IMR-90 (cell line): ENCODE results near the gene IFNA1. TPM values are rescaled to one million over a fixed set of nuclear protein-coding genes. Genes with fewer than 3 reads are reported as not detected.

ENCODE experiments used
- ATAC-seq: fragments of 200-7000 bp; cut with Tn5 transposase; 2 replicates; pipeline ENCODE4 v1.9.1; 2020; ENCODE audit warnings: low read depth, mild to moderate bottlenecking, moderate library complexity
- BruUV-seq: library from RNA; stranded (reverse); fragments of 400-500 nt; replicated peaks from 2 replicates; lab custom pipeline; 2021; lab: Mats Ljungman, UMichigan
- CTCF ChIA-PET: fragments of 300-600 bp; formaldehyde crosslinking; extraction: SDS; loops from one replicate; lab custom pipeline; 2021; ENCODE audit warnings: antibody characterized with exemption; lab: Yijun Ruan, JAX
- POLR2A ChIA-PET: fragments of 300-600 bp; sonication (Branson Sonifier 250); formaldehyde crosslinking; loops from one replicate; lab custom pipeline; 2022; ENCODE audit warnings: antibody characterized with exemption; ENCODE audit not compliant: unreplicated experiment; lab: Charles Lee
- DNase-seq: peaks from one replicate; pipeline ENCODE4 v3.0.0; 2013
- H2AFZ ChIP-seq: replicated peaks from 2 replicates; pipeline ENCODE3; 2013; ENCODE audit warnings: low read length, mild to moderate bottlenecking; ENCODE audit not compliant: poor library complexity
- H2AK5ac ChIP-seq: 2 replicates; pipeline ENCODE4 v1.6.1; 2013; ENCODE audit warnings: low read depth, low read length, inconsistent platforms
- H2AK9ac ChIP-seq: replicated peaks from 2 replicates; pipeline ENCODE3; 2013; ENCODE audit warnings: mild to moderate bottlenecking, low read depth, low read length, moderate library complexity; ENCODE audit not compliant: poor library complexity
- H2BK120ac ChIP-seq: 2 replicates; pipeline ENCODE4 v1.6.1; 2013; ENCODE audit warnings: low read depth, low read length, inconsistent platforms
- H2BK15ac ChIP-seq: 3 replicates; pipeline ENCODE4 v1.6.1; 2013; ENCODE audit warnings: low read depth, low read length, inconsistent platforms
- H2BK20ac ChIP-seq: 2 replicates; pipeline ENCODE4 v1.6.1; 2013; ENCODE audit warnings: low read depth, mild to moderate bottlenecking, inconsistent platforms, low read length, moderate library complexity
- H2BK5ac ChIP-seq: 2 replicates; pipeline ENCODE4 v1.6.1; 2013; ENCODE audit warnings: mild to moderate bottlenecking, low read depth, low read length, inconsistent platforms; ENCODE audit not compliant: poor library complexity, severe bottlenecking
- H3K14ac ChIP-seq: replicated peaks from 2 replicates; pipeline ENCODE4 v1.6.1; 2013; ENCODE audit warnings: low read depth, low read length, inconsistent platforms
- H3K18ac ChIP-seq: 2 replicates; pipeline ENCODE4 v1.6.1; 2013; ENCODE audit warnings: low read depth, low read length, control low read depth
- H3K23ac ChIP-seq: 2 replicates; pipeline ENCODE4 v1.6.1; 2013; ENCODE audit warnings: low read depth, low read length, inconsistent platforms
- H3K27ac ChIP-seq: 2 replicates; pipeline ENCODE4 v1.5.1; 2013; ENCODE audit warnings: mild to moderate bottlenecking, control low read depth, low read length; ENCODE audit not compliant: insufficient read depth
- H3K27me3 ChIP-seq: 2 replicates; pipeline ENCODE4 v1.6.1; 2013; ENCODE audit warnings: low read length; ENCODE audit not compliant: control insufficient read depth, insufficient read depth
- H3K36me3 ChIP-seq: 2 replicates; pipeline ENCODE4 v1.6.1; 2013; ENCODE audit warnings: low read length, mixed read lengths; ENCODE audit not compliant: control insufficient read depth, insufficient read depth
- H3K4ac ChIP-seq: 2 replicates; pipeline ENCODE4 v1.6.1; 2013; ENCODE audit warnings: low read depth, low read length, inconsistent platforms
- H3K4me1 ChIP-seq: 2 replicates; pipeline ENCODE4 v1.6.1; 2013; ENCODE audit warnings: low read length, mixed read lengths; ENCODE audit not compliant: control insufficient read depth, insufficient read depth
- H3K4me2 ChIP-seq: 2 replicates; pipeline ENCODE4 v1.6.1; 2013; ENCODE audit warnings: low read depth, mild to moderate bottlenecking, control low read depth, low read length, moderate library complexity
- H3K4me3 ChIP-seq: 2 replicates; pipeline ENCODE4 v1.5.1; 2013; ENCODE audit warnings: low read depth, mild to moderate bottlenecking, control low read depth, low read length, moderate library complexity; ENCODE audit not compliant: insufficient read depth
- H3K56ac ChIP-seq: 2 replicates; pipeline ENCODE4 v1.6.1; 2013; ENCODE audit warnings: low read length, inconsistent platforms; ENCODE audit not compliant: insufficient read depth; ENCODE audit errors: extremely low read depth
- H3K79me1 ChIP-seq, 2 experiments: 2 replicates each; pipeline ENCODE4 v1.6.1; 2013; ENCODE audit warnings: low read length in 2 of 2, inconsistent platforms in 1 of 2, low read depth in 1 of 2
- H3K9ac ChIP-seq: 2 replicates; pipeline ENCODE4 v1.6.1; 2013; ENCODE audit warnings: low read depth, low read length, control low read depth
- H3K9me1 ChIP-seq: 2 replicates; pipeline ENCODE4 v1.6.1; 2013; ENCODE audit warnings: low read length, inconsistent platforms; ENCODE audit not compliant: insufficient read depth
- H3K9me3 ChIP-seq: 2 replicates; pipeline ENCODE4 v1.6.1; 2013; ENCODE audit warnings: low read length; ENCODE audit not compliant: control insufficient read depth, insufficient read depth
- H4K20me1 ChIP-seq: 2 replicates; pipeline ENCODE4 v1.6.1; 2013; ENCODE audit warnings: low read length, inconsistent platforms; ENCODE audit not compliant: insufficient read depth
- H4K5ac ChIP-seq: 2 replicates; pipeline ENCODE4 v1.6.1; 2013; ENCODE audit warnings: mild to moderate bottlenecking, low read depth, low read length, control low read depth
- H4K8ac ChIP-seq, 2 experiments: 2 replicates each; pipeline ENCODE4 v1.6.1; 2013; ENCODE audit warnings: low read depth in 2 of 2, low read length in 2 of 2, control low read depth in 1 of 2, inconsistent platforms in 1 of 2
- H4K91ac ChIP-seq: 2 replicates; pipeline ENCODE4 v1.6.1; 2013; ENCODE audit warnings: low read depth, low read length, inconsistent platforms; ENCODE audit not compliant: insufficient read depth
- BHLHE40 ChIP-seq: fragments of 150-350 bp; IDR thresholded peaks from 2 replicates; pipeline ENCODE4 v1.6.1; 2016; ENCODE audit warnings: mild to moderate bottlenecking, low read depth, low read length
- CEBPB ChIP-seq: IDR thresholded peaks from 2 replicates; pipeline ENCODE4 v1.6.1; 2012; ENCODE audit warnings: low read depth, low read length, improper control_type of control experiment
- CTCF ChIP-seq: conservative IDR thresholded peaks from 2 replicates; pipeline ENCODE4 v1.5.1; 2012; ENCODE audit warnings: mild to moderate bottlenecking, low read depth, low read length, improper control_type of control experiment
- ELK1 ChIP-seq: fragments of 150-350 bp; IDR thresholded peaks from 2 replicates; pipeline ENCODE4 v1.6.1; 2016; ENCODE audit warnings: low read depth, mild to moderate bottlenecking, low read length, moderate library complexity, borderline replicate concordance
- FOS ChIP-seq: fragments of 150-350 bp; IDR thresholded peaks from 2 replicates; pipeline ENCODE4 v1.6.1; 2016; ENCODE audit warnings: low read depth, low read length
- MAZ ChIP-seq: IDR thresholded peaks from 2 replicates; pipeline ENCODE4 v1.6.1; 2012; ENCODE audit warnings: low read depth, mild to moderate bottlenecking, low read length, improper control_type of control experiment, moderate library complexity, borderline replicate concordance
- MXI1 ChIP-seq: IDR thresholded peaks from 2 replicates; pipeline ENCODE4 v1.6.1; 2012; ENCODE audit warnings: low read depth, mild to moderate bottlenecking, low read length, moderate library complexity, borderline replicate concordance
- RAD21 ChIP-seq: IDR thresholded peaks from 2 replicates; pipeline ENCODE4 v1.6.1; 2012; ENCODE audit warnings: low read length, improper control_type of control experiment
- RCOR1 ChIP-seq: IDR thresholded peaks from 2 replicates; pipeline ENCODE4 v1.6.1; 2012; ENCODE audit warnings: mild to moderate bottlenecking, low read length, improper control_type of control experiment; ENCODE audit not compliant: insufficient replicate concordance
- RFX5 ChIP-seq: IDR thresholded peaks from 2 replicates; pipeline ENCODE4 v1.8.0; 2012; ENCODE audit warnings: low read depth, mild to moderate bottlenecking, low read length, moderate library complexity
- WGBS, 2 experiments: methylation state at CpG; one replicate each; pipeline versions ENCODE4 v1.1.5 to v1.1.7; 2013; ENCODE audit warnings: missing lambda C conversion rate in 2 of 2; ENCODE audit not compliant: insufficient read length in 1 of 2; ENCODE audit errors: extremely low coverage in 2 of 2; 5-methylcytosine and 5-hydroxymethylcytosine counted together
- dilution Hi-C: fragments of 300-500 bp; cut with HindIII; formaldehyde crosslinking; loops from one replicate; pipeline ENCODE4 v1.14.3; 2018; ENCODE audit warnings: low sequenced_read_pairs; ENCODE audit not compliant: unreplicated experiment
- in situ Hi-C: fragments of 300-500 bp; cut with MboI; formaldehyde crosslinking; loops from 3 replicates; pipeline ENCODE4 v1.14.3; 2019; ENCODE audit warnings: low sequenced_read_pairs, inconsistent platforms, mixed read lengths
- intact Hi-C: fragments of 100-400 bp; cut with micrococcal nuclease; formaldehyde crosslinking; loops from 2 replicates; pipeline ENCODE4 v1.10.0; 2022
- polyA plus RNA-seq, 3 experiments: library from polyadenylated mRNA; depleted of rRNA; stranded (reverse); fragments of >200 nt; gene quantifications; 2 replicates each; pipeline ENCODE4 v1.2.3, GENCODE V29; 2012; ENCODE audit warnings: low replicate concordance in 1 of 3
- total RNA-seq: library from RNA; depleted of rRNA; stranded (reverse); fragments of >200 nt; gene quantifications from 2 replicates; pipeline ENCODE4 v1.2.3, GENCODE V29; 2012
- TF ChIP-seq, protein P1 (sequence below): fragments of 150-350 bp; IDR thresholded peaks from 2 replicates; pipeline ENCODE4 v1.6.1; 2017; ENCODE audit warnings: mild to moderate bottlenecking, antibody characterized with exemption, low read length, low read depth

The IFNA1 gene
- total and polyA plus RNA-seq, 2 of the 4 experiments (the other 2 are of a cell fraction), result not detected

GRCh38 chr9:21413151-21413550, 27.1 kb upstream of the IFNA1 start:
- CTCF ChIA-PET, result no interaction called here
- no peak for DNase-seq
- H3K9ac ChIP-seq, result no peak overlapping the region
- no peak overlapping the region for H2BK20ac ChIP-seq
- H2AFZ ChIP-seq, result no peak overlapping the region
- H3K56ac ChIP-seq, result no peak overlapping the region
- no peak overlapping the region for H4K8ac ChIP-seq
- no peak overlapping the region for H2BK120ac ChIP-seq
- in situ Hi-C loops, result no loop called here
- H3K27ac ChIP-seq, result no peak overlapping the region
- H3K36me3 ChIP-seq, result no peaks in the 10 kb centered on the region
- H3K4ac ChIP-seq, result no peak overlapping the region
- H3K79me1 ChIP-seq, result no peaks in the 10 kb centered on the region
- H2BK5ac ChIP-seq, result no peak overlapping the region
- no peak for TF ChIP-seq RFX5
- TF ChIP-seq RCOR1, result no peak
- TF ChIP-seq BHLHE40, result no peak
- no peak for TF ChIP-seq FOS
- TF ChIP-seq CTCF, result no peak
- no peak for TF ChIP-seq CEBPB
- TF ChIP-seq MAZ, result no peak
- no peak for TF ChIP-seq RAD21
- TF ChIP-seq, protein P1, sequence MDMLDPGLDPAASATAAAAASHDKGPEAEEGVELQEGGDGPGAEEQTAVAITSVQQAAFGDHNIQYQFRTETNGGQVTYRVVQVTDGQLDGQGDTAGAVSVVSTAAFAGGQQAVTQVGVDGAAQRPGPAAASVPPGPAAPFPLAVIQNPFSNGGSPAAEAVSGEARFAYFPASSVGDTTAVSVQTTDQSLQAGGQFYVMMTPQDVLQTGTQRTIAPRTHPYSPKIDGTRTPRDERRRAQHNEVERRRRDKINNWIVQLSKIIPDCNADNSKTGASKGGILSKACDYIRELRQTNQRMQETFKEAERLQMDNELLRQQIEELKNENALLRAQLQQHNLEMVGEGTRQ, result no peak
- TF ChIP-seq ELK1, result no peak
- no peak for TF ChIP-seq MXI1
- H4K91ac ChIP-seq, result no peak overlapping the region
- H3K23ac ChIP-seq, result no peak overlapping the region
- no peaks in the 10 kb centered on the region for H3K4me1 ChIP-seq
- H2AK9ac ChIP-seq, result no peak overlapping the region
- ATAC-seq, result no peak
- no peak overlapping the region for H3K4me2 ChIP-seq
- no CpG with 5 or more reads among the region's 4 CpGs for WGBS, 2 experiments
- no peak overlapping the region for H2AK5ac ChIP-seq
- no peak overlapping the region for H4K5ac ChIP-seq
- no peak overlapping the region for H3K18ac ChIP-seq
- H2BK15ac ChIP-seq, result no peak overlapping the region
- H3K27me3 ChIP-seq, result peaks cover 13% of the 10 kb centered on the region
- no peak overlapping the region for H3K4me3 ChIP-seq
- intact Hi-C loops, result no loop called here
- H4K20me1 ChIP-seq, result no peaks in the 10 kb centered on the region
- dilution Hi-C loops, result no loop called here
- no peaks in the 10 kb centered on the region for H3K9me1 ChIP-seq
- no peak overlapping the region for H3K14ac ChIP-seq
- POLR2A ChIA-PET, result no interaction called here
- no peaks in the 10 kb centered on the region for H3K9me3 ChIP-seq
- no TSS peak for BruUV-seq
